HG03378 (cell line): Measurements from ENCODE around the gene ABCA3.
A peak's percentile ranks its signal among the peaks of the same experiment; 100 is the strongest.
"Not testable (repeated sequence)": the region's sequence is repeated elsewhere in the genome, so short reads cannot be mapped to it uniquely, and the experiment has no call there.

Experiments used
- ATAC-seq: cut with Tn5 transposase; IDR thresholded peaks from one replicate; pipeline ENCODE4 v1.9.1; 2021; ENCODE audit warnings: mild to moderate bottlenecking, moderate library complexity; ENCODE audit not compliant: unreplicated experiment

The ABCA3 gene

GRCh38 chr16:2340564-2341455 lies at the start of gene ABCA3:
TSS of gene ABCA3 (minus strand) at chr16:2340728. CDS start at chr16:2326466, 14,262 bp downstream.
- peak; percentile 68 for ATAC-seq

GRCh38 chr16:2388875-2389433 lies 48.4 kb upstream of the ABCA3 start:
- no peak for ATAC-seq

- no peak for ATAC-seq
Measured at GRCh38 chr16:2388139-2388874, 47.8 kb upstream of the ABCA3 start.

GRCh38 chr16:2386990-2387389 lies 46.5 kb upstream of the ABCA3 start:
- ATAC-seq = no peak

- ATAC-seq = not testable (repeated sequence)
Measured at GRCh38 chr16:2385982-2386381, 45.5 kb upstream of the ABCA3 start.

DNA sequence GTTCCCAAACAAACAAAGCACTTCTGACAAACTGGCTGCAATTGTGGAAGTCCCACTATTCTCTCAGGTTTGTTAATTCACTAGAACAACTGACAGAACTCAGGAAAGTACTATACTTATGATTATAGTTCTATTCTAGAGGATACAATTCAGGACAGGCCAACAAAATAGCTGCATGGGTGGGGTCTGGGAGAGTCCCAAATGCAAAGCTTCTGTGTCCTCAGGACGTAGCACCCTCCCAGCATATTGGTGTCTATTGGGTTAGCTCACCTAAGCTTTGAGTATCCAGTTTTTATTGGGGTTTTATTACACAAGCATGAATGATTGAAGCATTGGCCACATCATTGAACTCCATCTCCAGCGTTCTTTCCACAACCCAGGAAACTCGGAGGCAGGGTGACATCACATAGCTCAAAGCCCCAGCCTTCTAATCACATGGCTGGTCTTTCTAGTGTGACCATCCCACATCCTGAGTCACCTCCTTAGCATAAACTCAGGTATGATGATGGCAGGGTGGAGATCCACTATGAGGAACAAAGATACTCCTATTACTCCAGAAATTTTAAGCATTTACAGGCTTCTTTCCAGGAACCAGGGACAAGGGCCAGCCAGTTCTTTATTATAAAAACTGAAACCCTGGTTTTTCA lies 44.8 kb upstream of the ABCA3 start:
- ATAC-seq = no peak

GRCh38 chr16:2384426-2384825 lies 43.9 kb upstream of the ABCA3 start:
- ATAC-seq = no peak

- ATAC-seq = no peak
Measured at GRCh38 chr16:2383501-2383900, 43.0 kb upstream of the ABCA3 start.

DNA sequence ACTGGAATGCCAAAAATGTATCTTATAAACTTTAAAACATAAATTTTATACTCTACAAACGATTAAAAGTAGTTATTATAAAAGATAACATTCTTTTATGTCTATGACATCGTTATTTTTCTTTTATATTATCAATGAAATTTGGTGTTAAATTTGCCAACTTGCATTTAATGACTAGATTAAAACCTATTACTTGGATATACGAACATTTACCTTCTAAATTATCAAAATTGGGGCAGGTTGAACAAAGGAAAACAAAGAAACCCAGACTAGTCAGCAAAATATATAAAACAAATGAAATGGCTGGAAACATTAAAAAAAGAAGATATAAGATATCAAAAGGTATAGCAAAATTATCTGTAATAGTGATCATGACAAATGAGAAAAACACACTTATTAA lies 34.1 kb upstream of the ABCA3 start:
- no peak for ATAC-seq

DNA sequence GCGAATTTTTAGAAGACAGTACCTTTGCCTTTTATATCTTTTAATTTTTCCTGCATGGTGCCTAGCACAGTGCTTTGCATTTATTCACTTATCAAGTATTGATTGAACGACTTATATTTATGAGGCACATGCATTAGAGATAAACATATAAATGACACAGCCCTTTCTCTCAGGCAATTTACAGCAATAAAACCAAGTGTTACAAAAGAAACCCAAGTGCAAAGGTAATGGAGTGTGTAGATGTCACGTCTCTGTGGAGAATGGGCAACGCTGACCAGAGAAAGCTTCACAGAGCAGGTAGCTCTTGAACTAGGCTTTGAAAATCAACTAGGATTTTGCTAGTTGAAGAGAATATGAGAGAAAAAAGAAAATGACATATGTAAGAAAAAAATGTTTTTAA lies 32.6 kb upstream of the ABCA3 start:
- no peak for ATAC-seq

GRCh38 chr16:2372684-2373083 lies 32.2 kb upstream of the ABCA3 start:
- ATAC-seq = no peak

- no peak for ATAC-seq
Measured at GRCh38 chr16:2371421-2371820, 30.9 kb upstream of the ABCA3 start.

GRCh38 chr16:2370721-2371120 lies 30.2 kb upstream of the ABCA3 start:
- ATAC-seq = no peak

DNA sequence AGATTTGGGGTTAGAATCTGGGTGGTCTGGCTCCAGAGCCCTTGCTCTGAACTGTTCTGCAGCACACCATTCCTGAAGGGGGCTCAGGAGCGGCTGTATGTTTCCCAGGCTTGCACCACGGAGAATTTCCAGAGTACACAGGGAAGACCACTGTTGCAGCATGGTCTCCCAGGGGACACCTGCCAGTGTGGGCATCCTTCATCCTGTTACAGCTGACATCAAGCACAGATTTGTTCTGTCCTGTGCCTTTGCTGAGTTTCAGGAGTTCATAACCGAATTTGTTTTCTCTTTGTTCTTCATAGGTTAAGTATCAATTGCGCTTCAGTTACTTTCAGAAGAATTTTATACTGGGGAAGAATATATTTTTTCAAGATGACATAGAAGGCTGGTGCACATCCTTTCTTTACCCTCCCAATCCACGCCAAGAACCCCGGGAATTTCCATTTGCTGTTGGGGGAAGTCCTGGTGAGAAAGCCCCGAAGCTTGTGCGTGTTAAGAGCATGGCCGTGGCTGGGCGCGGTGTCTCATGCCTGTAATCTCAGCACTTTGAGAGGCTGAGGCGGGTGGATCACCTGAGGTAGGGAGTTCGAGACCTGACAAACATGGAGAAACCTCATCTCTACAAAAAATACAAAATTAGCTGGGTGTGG lies 26.3 kb upstream of the ABCA3 start:
- ATAC-seq = no peak

DNA sequence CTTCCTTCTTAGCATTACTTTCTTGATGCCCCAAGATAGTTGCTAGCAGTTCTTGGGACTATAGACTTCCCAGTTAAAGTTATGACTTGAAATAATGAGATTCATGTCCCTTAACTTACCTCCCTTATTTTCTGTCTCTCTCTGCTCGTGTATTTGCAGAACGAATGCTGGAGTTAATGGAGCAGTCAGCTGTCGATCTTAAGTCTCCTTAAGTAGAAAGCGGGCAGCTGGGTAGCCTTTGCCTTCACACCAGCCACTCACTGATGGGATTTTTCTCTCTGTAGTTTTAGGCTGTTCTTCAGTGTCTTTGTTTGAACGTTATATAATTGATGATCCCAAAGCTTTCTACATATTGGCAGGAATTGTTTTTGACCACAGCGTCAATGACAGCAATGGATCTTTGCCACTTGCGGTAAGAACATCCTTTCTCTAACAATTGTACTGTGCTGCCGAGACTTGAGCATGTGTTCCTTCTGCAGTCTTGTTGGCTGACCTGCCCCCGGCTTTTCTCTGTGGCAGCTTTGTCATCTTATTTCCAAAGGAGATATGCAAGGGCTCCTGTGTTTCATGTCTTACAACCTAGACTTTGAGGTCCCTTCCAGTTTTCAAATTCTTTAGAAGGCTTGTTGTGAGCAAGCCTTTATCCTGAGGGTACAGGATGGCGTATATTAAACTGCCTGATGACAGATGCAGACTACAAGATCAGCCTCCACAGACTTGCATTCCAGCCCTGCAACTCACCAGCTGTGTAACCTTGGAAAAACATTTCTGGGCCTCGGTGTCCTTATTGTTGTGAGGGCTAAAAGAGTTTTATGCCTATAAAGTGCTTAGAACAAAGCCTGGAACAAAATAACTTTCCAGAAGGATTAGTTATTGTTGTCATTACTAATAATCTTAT lies 25.1 kb upstream of the ABCA3 start:
- ATAC-seq = no peak

GRCh38 chr16:2364638-2365210 lies 24.2 kb upstream of the ABCA3 start:
- no peak for ATAC-seq

DNA sequence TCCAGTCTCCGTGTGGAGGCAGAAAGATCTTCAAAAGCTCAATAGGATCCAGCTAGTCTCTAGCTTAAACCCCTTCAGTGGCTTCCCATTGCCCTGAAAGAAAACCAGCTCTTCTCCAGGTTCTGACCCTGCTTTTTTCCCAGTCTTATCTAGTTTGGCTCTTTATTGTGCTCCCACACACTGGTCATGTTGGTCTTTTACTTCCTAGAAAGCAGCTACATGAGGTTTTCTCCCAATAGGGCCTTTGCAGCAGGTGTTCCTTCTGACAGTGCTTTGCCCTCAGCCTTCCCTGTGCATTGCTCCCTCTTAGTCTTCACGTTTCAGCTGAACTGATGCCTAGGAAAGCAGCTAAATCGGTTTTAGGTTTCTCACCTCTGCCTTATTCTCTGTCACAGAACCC lies 21.7 kb upstream of the ABCA3 start:
- no peak for ATAC-seq

GRCh38 chr16:2361129-2361528 lies 20.6 kb upstream of the ABCA3 start:
- no peak for ATAC-seq

- ATAC-seq = no peak
Measured at GRCh38 chr16:2359919-2360318, 19.4 kb upstream of the ABCA3 start.
